ENCODE measurements around the gene ZNF14. TPM values are rescaled to one million over a fixed set of nuclear protein-coding genes. Genes with fewer than 3 reads are reported as not detected.
"Not testable (repeated sequence)": the region's sequence is repeated elsewhere in the genome, so short reads cannot be mapped to it uniquely, and the experiment has no call there.

ZNF14 gene
- total RNA-seq, 1 donor from 2014 or later = 6.4 TPM

DNA sequence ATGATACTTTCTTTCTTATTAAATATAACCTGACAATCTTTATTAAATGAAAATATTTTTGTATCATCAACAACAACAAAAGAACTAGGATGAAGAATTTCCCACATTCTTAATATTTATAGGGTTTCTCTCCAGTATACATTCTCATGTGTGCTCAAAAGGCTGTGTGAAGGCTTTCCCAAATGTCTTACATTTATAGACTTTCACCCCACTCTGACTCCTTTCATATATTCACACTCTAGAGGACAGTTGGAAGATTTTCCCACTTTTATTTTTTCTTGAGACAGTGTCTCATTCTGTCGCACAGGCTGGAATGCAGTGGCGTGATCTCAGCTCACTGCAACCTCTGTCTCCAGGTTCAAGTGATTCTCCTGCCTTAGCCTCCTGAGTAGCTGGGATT, 22.4 kb downstream of the ZNF14 start:
- Histone ChIP-seq H3K27ac (no peak overlapping the region), H3K4me3 (no peak overlapping the region), H3K27me3 (no peaks in the 10 kb centered on the region), H3K36me3 (peaks cover 22% of the 10 kb centered on the region), H3K4me1 (no peaks in the 10 kb centered on the region), H3K9me3 (peaks cover 96% of the 10 kb centered on the region)
- TF ChIP-seq, protein P1, sequence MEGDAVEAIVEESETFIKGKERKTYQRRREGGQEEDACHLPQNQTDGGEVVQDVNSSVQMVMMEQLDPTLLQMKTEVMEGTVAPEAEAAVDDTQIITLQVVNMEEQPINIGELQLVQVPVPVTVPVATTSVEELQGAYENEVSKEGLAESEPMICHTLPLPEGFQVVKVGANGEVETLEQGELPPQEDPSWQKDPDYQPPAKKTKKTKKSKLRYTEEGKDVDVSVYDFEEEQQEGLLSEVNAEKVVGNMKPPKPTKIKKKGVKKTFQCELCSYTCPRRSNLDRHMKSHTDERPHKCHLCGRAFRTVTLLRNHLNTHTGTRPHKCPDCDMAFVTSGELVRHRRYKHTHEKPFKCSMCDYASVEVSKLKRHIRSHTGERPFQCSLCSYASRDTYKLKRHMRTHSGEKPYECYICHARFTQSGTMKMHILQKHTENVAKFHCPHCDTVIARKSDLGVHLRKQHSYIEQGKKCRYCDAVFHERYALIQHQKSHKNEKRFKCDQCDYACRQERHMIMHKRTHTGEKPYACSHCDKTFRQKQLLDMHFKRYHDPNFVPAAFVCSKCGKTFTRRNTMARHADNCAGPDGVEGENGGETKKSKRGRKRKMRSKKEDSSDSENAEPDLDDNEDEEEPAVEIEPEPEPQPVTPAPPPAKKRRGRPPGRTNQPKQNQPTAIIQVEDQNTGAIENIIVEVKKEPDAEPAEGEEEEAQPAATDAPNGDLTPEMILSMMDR (IDR thresholded peaks at IDR 0.05) = no peak
- intact Hi-C loops (cut with DNase I) = no loop called here
- no peak for ATAC-seq
- no peak for DNase-seq

DNA sequence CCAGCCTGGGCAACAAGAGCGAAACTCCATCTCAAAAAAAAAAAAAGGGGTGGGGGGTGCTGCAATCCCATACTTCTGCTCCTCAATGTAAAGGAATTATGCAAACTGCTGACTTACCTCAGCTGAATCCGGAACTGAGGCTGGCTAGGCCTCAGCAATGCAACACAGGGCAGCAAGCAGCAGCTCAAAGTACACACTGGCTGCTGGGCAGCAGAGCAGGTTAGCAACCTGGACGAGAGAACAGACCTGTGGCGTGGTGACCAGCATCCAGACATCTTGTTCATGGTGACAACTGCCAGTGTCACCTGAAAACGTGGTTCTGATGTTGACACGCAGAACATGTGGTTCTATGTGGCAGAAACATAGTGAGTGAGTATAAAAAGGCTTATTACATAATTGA, 28.1 kb downstream of the ZNF14 start:
- no peaks in the 10 kb centered on the region for H3K36me3 ChIP-seq
- no peak overlapping the region for H3K27ac ChIP-seq
- peaks cover 73% of the 10 kb centered on the region for H3K9me3 ChIP-seq
- H3K27me3 ChIP-seq = no peaks in the 10 kb centered on the region
- intact Hi-C loops (cut with DNase I) = no loop called here
- no peak overlapping the region for H3K4me3 ChIP-seq
- DNase-seq = no peak
- no peak for ATAC-seq
- H3K4me1 ChIP-seq = no peaks in the 10 kb centered on the region
- TF ChIP-seq, protein P1 (IDR thresholded peaks at IDR 0.05) = no peak

GRCh38 chr19:19700493-19700892, 32.4 kb downstream of the ZNF14 start:
- H3K36me3 ChIP-seq; ATAC-seq; H3K27ac ChIP-seq; intact Hi-C loops (cut with DNase I); DNase-seq; H3K4me3 ChIP-seq; H3K4me1 ChIP-seq; H3K27me3 ChIP-seq: not testable (repeated sequence)
- peaks cover 40% of the 10 kb centered on the region for H3K9me3 ChIP-seq

GRCh38 chr19:19697589-19697988, 35.3 kb downstream of the ZNF14 start:
- Histone ChIP-seq H3K4me1 (no peaks in the 10 kb centered on the region), H3K4me3 (no peak overlapping the region), H3K36me3 (no peaks in the 10 kb centered on the region), H3K9me3 (peaks cover 24% of the 10 kb centered on the region), H3K27me3 (no peaks in the 10 kb centered on the region), H3K27ac (no peak overlapping the region)
- ATAC-seq = no peak
- TF ChIP-seq, protein P1 (IDR thresholded peaks at IDR 0.05) = no peak
- no peak for DNase-seq
- intact Hi-C loops (cut with DNase I) = no loop called here

DNA sequence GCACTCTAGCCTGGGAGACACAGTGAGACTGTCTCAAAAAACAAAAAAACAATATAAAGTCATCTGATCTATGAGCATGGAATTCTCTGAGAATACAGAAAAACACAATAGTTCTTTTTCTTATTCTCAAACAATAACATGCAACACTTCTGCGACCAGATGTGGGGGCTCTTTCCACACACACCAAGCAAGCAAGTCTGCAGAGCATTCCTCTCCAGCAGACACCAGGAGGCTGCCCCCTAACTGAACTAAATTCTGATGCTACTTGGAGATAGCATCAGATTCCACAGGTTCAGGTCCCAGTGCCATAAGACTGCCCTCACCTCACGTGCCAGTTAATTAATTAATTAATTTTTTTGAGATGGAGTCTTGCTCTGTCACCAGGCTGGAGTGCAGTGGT, 36.5 kb downstream of the ZNF14 start:
- Histone ChIP-seq H3K36me3 (no peaks in the 10 kb centered on the region), H3K9me3 (peaks cover 17% of the 10 kb centered on the region), H3K27me3 (no peaks in the 10 kb centered on the region), H3K27ac (no peak overlapping the region), H3K4me1 (no peaks in the 10 kb centered on the region), H3K4me3 (no peak overlapping the region)
- ATAC-seq = no peak
- intact Hi-C loops (cut with DNase I) = no loop called here
- DNase-seq = no peak
- TF ChIP-seq, protein P1 (IDR thresholded peaks at IDR 0.05) = no peak

DNA sequence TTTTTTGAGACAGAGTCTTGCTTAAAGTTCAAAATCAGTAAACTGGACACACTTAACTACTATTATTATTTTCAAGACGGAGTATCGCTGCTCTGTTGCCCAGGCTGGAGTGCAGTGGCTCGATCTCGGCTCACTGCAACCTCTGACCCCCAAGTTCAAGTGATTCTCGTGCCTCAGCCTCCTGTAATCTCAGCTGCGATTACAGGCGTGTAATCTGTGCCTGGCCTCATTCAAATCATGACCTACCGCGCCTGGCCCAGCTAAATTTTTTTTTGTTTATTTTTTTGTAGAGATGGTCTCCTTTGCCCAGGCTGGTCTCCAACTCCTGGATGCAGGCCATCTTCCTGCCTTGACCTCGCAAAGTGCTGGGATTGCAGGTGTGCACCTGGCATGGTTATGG, 41.2 kb downstream of the ZNF14 start:
- no peak for DNase-seq
- Histone ChIP-seq H3K9me3 (no peaks in the 10 kb centered on the region), H3K4me3 (no peak overlapping the region), H3K27ac (no peak overlapping the region), H3K36me3 (no peaks in the 10 kb centered on the region), H3K4me1 (no peaks in the 10 kb centered on the region), H3K27me3 (no peaks in the 10 kb centered on the region)
- no peak for ATAC-seq
- TF ChIP-seq, protein P1 (IDR thresholded peaks at IDR 0.05) = no peak
- intact Hi-C loops (cut with DNase I) = no loop called here

DNA sequence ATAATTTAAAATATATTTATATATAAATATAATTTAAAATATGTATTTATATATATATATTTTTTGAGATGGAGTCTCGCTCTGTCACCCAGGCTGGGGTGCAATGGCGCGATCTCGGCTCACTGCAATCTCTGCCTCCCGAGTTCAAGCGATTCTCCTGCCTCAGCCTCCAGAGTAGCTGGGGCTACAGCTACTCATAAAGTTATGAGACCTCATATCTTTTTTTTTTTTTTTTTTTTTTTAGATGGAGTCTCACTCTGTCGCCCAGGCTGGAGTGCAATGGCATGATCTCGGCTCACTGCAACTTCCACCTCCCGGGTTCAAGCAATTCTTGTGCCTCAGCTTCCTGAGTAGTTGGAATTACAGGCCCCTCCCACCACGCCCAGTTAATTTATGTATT, 43.9 kb downstream of the ZNF14 start:
- H3K27ac ChIP-seq; H3K36me3 ChIP-seq; ATAC-seq; H3K4me1 ChIP-seq; H3K27me3 ChIP-seq; intact Hi-C loops (cut with DNase I); H3K4me3 ChIP-seq; DNase-seq: not testable (repeated sequence)
- H3K9me3 ChIP-seq = peaks cover 14% of the 10 kb centered on the region
